Cardiac fibroblast (primary cell): ENCODE results near the gene NUDT4.

Source experiments
- DNase-seq, 2 donors: peaks; one replicate each; pipeline versions ENCODE4 v3.0.0 to v3.0.0-alpha.2; 2010; ENCODE audit warnings: low read depth in 2 of 2
- H3K4me3 ChIP-seq, 2 donors: replicated peaks in 1 of 2; 1 replicate in 1 of 2; 2 replicates in 1 of 2; pipeline ENCODE4 v1.5.1; 2011; ENCODE audit warnings: low read depth in 2 of 2, low read length in 2 of 2, mild to moderate bottlenecking in 2 of 2, moderate library complexity in 1 of 2
- CTCF ChIP-seq: IDR thresholded peaks from one replicate; pipeline ENCODE4 v1.5.1; 2011; ENCODE audit warnings: low read depth, mild to moderate bottlenecking, low read length, inconsistent platforms

Gene NUDT4

GRCh38 chr12:93422050-93422449 lies 44.3 kb downstream of the NUDT4 start:
- no peak for DNase-seq
- no peak for TF ChIP-seq CTCF

DNA sequence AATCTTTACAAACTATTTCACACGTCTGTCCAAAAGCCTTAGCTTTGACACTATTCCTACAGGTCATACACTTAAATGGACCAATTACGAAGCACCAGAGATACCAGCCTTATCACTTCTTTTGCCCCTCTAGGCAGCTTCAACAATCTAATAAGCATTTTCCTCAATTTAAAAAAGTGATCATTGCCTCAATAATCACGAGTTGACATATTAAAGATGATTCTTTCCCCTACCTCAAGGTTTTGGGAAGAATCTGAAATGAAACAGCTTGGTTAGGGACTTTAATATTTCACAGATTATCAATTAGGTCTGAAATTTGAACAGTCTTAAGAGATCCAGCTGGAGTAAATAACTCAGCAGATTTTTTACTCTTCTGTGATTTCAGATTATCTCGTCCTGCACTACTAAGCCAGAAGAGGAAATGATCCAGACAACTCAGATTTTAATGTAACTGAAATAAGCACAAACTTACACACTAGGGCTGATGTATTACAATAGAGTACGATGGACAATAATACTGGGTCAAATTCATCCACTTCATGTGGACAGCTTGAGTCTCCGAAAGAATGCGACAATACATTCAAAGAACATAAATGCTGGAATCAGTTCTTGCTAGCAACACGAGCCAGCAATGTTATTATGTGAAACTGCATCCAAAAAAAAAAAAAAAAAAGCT lies 48.1 kb downstream of the NUDT4 start:
- no peak for TF ChIP-seq CTCF
- DNase-seq, result no peak
- H3K4me3 ChIP-seq, result no peak overlapping the region

More at GRCh38 chr12:93422050-93422449, 44.3 kb downstream of the NUDT4 start:
- H3K4me3 ChIP-seq, result no peak overlapping the region

GRCh38 chr12:93426412-93426805 lies 48.7 kb downstream of the NUDT4 start:
- H3K4me3 ChIP-seq, result no peak overlapping the region
- TF ChIP-seq CTCF, result no peak
- no peak for DNase-seq

- TF ChIP-seq CTCF, result no peak
- DNase-seq, result peak; percentile 48 to 55
Measured at GRCh38 chr12:93427779-93428564, 50.2 kb downstream of the NUDT4 start.

GRCh38 chr12:93429448-93429847 lies 51.7 kb downstream of the NUDT4 start:
- H3K4me3 ChIP-seq, result no peak overlapping the region
- DNase-seq, result no peak
- TF ChIP-seq CTCF, result no peak

More at GRCh38 chr12:93427779-93428564, 50.2 kb downstream of the NUDT4 start:
- no peak overlapping the region for H3K4me3 ChIP-seq

- no peak overlapping the region for H3K4me3 ChIP-seq
- TF ChIP-seq CTCF, result no peak
Measured at GRCh38 chr12:93429852-93430251, 52.1 kb downstream of the NUDT4 start.

More at GRCh38 chr12:93429852-93430251, 52.1 kb downstream of the NUDT4 start:
- DNase-seq, result no peak
